ENCODE data around the gene HCN2.
A peak's percentile ranks its signal among the peaks of the same experiment; 100 is the strongest.

HCN2 gene

DNA sequence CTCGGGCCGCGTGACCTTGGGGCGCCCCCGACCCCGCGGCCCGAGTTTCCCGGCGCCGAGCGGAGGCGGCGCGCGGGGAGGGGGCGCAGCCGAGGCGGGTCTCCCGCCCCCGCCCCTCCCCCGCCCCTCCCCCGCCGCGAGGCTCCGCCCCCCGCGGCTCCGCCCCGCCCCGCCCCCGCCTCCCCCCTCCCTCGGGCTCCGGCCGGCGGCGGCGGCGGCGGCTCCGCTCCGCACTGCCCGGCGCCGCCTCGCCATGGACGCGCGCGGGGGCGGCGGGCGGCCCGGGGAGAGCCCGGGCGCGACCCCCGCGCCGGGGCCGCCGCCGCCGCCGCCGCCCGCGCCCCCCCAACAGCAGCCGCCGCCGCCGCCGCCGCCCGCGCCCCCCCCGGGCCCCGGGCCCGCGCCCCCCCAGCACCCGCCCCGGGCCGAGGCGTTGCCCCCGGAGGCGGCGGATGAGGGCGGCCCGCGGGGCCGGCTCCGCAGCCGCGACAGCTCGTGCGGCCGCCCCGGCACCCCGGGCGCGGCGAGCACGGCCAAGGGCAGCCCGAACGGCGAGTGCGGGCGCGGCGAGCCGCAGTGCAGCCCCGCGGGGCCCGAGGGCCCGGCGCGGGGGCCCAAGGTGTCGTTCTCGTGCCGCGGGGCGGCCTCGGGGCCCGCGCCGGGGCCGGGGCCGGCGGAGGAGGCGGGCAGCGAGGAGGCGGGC is at the start of gene HCN2:
Gene HCN2 (plus strand): TSS at position 189 of the 703 bp plus-strand sequence. CDS start 65 bp downstream, at position 254.
- DNase-seq (ENCODE audit: low spot score): no peak

DNA sequence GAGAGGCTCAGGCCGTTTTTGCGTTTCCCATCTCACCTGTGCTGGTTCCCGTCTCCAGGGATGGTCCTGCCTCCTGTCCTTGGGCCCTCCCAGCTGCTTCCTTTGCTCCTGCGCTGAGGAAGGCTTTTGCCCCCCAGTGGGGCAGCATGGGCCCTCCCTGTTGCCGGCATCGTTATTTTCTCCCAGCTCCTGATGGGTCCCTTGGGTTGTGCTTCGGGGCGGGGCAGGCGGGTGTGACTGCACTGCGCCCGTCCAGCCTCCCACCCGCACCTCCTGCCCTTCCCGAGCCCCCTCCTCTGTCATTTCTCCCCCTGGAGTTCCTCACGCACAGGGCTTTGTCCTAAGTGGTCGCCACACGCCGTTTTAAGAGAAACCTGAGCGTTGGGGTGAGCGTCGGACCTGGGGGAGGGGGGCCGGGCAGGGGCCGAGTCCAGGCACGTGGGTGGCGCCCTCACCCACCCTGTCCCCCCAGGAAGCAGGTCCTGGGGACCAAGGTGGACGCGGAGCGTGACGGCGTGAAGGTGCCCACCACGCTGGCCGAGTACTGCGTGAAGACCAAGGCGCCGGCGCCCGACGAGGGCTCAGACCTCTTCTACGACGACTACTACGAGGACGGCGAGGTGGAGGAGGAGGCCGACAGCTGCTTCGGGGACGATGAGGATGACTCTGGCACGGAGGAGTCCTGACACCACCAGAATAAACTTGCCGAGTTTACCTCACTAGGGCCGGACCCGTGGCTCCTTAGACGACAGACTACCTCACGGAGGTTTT is 48.6 kb upstream of the HCN2 start:
- no peak for DNase-seq (ENCODE audit: low spot score)

DNA sequence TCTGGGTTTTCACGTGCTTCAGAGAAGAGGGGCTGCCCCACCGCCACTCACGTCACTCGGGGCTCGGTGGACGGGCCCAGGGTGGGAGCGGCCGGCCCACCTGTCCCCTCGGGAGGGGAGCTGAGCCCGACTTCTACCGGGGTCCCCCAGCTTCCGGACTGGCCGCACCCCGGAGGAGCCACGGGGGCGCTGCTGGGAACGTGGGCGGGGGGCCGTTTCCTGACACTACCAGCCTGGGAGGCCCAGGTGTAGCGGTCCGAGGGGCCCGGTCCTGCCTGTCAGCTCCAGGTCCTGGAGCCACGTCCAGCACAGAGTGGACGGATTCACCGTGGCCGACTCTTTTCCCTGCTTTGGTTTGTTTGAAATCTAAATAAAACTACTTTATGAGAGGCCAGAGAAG is 48.0 kb upstream of the HCN2 start:
- DNase-seq (ENCODE audit: low spot score): no peak

DNA sequence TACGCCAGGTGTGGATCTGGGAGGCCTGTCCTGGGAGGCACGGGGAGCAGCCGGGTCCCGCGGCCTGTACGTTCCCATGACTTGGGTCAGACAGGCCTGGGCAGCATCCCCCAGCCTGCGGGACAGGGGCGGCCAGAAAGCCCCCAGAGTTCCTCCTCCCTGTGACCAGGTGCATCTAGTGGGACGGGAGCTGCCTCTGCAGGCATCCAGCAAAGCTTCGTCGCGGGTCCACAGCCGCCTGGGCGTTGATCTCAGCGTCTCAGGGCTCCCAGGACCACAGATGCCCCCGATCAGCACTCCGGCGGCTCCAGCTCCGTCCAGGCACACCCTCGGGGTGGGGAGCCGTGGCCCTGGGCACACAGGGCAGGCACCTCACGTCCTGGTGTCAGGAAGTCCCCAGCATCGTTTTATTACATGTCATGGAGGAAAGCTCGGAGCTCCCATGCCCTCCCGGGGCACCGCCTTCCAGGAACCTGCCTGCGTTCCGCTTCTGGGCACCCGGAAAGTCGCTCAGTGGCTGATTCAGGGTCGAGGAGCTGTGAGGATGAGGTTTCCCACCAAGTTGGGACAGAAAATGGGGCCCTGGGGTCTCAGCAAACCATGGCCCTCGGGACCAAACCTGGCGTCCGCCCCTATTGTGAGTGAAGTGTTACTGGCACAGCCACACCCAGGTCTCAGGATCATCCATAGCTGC is 47.4 kb upstream of the HCN2 start:
- DNase-seq (ENCODE audit: low spot score): no peak

DNA sequence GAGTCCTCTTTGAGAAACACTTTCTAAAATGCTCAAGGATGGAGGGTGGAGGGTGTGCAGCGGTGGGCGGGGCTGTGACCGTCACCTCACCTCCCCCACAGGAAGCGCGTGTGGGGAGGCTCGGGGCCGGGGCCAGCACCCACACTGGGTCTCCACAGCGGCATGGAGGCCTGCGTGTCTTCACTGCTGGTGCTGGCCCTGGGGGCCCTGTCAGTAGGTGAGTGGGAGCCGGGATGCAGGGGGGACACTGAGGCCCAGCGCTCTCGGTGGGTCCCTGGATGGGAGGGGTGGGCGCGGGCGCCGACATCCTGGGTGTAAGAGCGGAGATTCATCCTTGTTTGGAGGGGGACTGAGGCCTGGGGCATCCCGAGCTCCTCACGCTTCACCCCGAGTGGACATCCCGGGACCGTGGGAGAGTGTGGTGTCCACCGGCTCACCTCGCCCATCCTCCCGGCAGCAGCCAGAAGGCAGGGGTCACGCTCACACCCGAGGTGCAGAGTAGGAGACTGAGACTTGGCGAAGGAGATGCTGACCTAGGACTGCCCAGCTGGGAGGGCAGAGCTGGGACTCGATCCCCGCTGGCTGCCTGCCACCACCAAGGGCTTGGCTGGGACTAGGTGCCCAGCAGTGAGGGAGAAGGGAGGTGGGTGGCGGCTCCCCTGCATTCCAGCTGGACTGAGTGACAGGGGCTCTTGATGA is 45.6 kb upstream of the HCN2 start, which contains the start of gene GZMM:
Gene GZMM (plus strand): TSS at position 144 of the 699 bp plus-strand sequence. CDS start 19 bp downstream, at position 163.
- DNase-seq (ENCODE audit: low spot score): peak; percentile 38

DNA sequence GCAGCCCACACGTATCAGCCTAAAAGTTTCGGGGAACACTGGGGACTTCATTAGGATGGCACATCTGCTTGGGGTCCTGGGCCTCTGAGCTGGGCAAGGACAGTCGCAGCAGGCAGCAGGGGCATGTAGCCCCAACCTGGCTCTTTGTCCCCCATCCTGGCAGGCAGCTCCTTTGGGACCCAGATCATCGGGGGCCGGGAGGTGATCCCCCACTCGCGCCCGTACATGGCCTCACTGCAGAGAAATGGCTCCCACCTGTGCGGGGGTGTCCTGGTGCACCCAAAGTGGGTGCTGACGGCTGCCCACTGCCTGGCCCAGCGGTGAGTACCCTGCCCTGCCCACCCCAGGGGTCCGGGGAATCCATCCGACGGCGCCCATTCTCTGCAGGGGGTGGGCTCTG is 42.6 kb upstream of the HCN2 start:
- no peak for DNase-seq (ENCODE audit: low spot score)

DNA sequence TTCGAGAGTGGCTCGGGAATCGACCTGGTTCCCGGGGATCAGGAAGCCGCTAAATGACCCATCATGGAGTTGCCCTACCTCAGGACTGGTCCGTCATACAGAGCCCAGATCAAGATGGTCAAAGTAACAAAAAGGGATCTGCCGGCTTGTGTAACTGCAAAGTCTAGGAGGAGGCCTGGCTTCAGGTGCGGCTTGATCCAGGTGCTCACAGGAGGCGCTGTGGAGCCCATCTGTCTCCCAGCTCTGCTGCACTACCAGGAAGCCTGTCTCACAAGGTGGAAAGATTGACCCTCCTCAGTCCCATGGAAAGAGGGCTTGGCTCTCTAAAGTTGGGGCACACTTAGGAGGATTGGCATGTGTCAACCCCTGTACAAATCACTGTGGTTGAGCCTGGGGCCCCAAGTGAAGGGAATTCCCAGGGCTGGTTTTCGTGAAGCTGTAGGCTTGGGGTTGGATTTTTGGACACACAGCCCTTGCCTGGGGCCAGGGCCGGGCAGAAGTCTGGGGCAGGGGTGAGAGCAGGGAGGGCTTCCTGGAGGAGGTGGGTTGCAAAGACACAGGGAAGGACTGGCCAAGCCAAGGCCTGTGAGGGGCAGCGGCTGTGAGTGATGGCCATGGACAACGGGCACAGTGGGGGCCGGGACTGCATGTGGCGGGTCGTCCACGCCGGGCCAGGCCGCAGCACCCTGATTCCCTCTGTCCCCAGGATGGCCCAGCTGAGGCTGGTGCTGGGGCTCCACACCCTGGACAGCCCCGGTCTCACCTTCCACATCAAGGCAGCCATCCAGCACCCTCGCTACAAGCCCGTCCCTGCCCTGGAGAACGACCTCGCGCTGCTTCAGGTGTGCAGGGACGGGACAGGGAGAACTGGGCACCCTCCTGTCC is 41.6 kb upstream of the HCN2 start:
- DNase-seq (ENCODE audit: low spot score): no peak

DNA sequence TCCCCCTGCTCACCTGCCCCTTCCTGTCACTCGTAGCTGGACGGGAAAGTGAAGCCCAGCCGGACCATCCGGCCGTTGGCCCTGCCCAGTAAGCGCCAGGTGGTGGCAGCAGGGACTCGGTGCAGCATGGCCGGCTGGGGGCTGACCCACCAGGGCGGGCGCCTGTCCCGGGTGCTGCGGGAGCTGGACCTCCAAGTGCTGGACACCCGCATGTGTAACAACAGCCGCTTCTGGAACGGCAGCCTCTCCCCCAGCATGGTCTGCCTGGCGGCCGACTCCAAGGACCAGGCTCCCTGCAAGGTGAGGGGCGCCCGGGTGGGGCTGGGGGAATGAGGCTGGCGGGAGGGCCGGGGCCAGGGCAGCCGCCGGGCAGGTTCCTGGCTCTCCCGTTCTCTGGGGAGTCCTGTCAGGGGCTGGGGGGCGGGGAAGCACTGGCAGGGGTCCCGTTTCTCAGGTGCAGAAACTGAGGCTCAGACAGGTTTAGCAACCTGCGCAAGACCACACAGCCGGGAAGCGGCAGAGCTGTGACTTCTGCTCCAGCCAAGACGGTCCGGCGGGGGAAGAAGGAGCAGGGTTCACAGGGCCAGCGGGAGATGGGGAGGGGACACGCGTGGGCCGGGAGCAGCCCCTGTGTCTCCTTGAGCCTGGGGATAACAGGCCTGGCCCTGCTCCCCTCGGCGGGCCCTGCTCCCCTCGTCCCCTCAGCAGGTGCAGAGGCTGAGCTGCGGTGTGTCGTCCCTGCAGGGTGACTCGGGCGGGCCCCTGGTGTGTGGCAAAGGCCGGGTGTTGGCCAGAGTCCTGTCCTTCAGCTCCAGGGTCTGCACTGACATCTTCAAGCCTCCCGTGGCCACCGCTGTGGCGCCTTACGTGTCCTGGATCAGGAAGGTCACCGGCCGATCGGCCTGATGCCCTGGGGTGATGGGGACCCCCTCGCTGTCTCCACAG is 40.5 kb upstream of the HCN2 start:
- no peak for DNase-seq (ENCODE audit: low spot score)

DNA sequence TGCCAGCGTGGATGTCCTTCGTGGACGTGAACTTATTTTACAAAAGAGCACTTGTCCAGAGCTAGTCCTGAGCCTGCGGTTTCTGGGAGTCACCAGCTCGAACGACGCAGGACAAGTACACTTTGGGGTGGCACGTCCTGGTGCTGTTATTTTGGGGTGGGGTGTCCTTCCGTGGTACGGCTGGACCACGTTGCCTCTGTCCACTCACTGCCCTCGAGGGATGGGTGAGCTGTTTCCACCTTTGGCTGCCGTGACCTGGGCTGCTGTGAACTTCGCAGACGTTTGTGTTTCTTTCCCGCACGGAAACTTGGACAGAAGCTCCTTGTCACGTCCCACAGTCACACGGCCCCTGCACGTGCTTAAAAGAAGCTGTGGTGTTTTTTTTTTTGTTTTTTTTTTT is 34.9 kb upstream of the HCN2 start:
- DNase-seq (ENCODE audit: low spot score): no peak

DNA sequence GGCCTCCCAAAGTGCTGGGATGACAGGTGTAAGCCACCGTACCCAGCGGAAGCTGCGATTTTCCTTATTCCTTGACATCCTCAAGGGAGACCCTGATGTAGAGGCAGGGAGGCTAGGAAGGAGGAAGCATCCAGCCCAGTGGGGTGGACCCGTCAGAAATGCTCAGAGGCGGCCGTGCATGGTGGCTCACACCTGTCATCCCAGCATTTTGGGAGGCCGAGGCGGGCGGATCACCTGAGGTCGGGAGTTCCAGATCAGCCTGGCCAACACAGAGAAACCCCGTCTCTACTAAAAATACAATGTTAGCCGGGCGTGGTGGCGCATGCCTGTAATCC is 34.2 kb upstream of the HCN2 start:
- no peak for DNase-seq (ENCODE audit: low spot score)

DNA sequence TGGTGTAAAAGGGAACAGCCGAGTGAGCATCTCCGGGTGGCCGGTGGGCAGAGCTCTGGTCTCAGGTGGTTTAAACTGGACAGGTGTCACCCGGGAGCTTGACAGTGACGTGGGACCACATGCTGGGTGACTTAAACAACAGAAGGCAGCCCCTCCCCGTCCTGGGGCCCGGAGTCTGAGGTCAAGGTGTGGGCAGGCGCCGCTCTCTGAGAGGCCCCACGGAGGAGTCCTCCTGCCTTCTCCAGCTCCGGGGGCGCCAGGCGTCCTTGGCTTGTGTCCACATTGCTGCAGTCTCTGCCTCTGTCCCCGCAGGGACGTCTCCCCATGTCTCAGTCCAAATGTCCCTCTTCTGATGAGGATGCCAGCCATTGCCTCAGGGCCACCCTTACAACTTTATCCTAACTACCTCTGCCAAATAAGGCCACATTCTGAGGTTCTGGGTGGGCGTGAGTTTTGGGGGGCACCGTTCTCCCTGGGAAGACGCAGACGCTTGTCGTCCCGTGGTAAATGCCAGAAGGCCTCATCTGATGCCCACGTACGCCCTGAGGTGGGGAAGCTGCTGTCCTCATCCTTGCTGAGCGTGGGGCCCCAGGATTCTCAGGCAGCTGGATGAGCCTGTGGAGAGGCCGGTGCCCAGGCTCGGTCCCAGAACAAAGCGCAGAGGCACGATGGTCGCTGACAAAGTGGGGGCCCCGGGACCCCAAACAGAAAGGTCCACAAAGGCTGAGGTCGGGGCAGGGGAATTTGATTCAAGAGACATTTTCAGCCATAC is 32.9 kb upstream of the HCN2 start:
- DNase-seq (ENCODE audit: low spot score): no peak

DNA sequence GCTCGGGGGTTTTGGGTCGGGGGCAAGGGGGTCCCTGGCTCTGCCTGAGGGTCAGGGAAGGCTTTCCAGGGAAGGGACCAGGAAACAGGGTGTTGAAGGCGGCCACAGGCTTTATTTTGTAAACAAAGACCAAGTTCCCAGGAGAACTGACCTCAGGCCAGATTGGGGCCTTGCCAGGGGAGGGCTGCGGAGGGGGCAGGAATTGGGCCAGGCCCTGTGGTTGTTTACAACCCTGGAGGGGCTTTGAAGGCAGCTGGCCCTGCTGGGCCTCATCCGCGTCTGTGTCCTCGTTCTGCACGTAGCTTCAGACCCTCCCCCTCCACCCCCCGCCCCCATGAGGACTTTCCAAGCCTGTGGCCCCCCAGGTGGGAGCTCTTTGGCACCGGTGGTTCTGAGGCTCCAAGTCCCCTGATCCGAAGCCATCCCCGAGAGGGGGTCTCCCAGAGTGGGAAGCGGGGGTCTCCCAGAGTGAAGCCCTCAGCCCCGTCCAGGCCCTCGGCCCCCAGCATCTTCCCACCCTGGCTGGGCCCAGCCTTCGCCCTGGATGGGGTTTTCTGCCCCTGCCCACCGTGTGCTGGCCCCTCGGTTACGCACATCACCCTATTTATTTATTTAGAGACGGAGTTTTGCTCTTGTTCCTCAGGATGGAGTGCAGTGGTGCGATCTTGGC is 30.8 kb upstream of the HCN2 start:
- DNase-seq (ENCODE audit: low spot score): no peak

DNA sequence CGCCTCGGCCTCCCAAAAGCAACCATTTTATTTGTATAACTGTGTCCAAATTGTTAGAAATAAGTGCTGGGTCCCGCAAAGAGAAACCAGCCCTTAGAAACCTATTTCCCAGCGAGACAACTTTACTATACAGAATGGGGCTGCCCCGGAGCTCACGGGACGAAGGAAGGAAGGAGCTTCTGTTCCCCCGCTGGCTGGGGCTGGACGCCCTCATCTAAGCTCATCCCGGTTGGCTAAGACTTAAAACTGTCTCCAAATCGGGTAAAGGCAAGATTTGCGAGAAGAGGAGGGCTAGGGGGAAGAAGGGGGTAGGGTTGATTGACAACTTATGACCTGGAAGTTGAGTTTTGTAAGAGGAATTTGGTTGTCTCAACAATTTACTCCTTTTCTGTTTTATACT is 29.6 kb upstream of the HCN2 start:
- DNase-seq (ENCODE audit: low spot score): no peak

DNA sequence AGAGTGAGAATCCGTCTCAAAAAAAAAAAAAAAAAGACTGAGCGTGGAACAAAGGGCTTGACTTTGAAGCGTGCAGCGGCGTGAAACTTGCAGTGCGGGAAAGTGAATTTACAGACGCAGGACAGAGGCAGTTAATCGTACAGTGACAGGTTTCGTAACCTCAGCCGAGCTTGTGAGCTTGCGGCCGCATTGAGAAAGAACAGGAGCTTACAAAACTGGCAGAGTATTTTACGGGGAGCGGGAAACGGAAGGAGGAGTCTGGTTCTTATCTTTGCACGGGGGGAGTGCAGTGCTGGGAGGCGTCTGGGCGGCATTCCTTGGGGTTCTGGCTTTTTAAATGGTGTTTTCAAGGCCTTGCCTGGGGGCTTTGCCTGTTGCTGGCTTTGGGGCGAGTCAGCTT is 23.3 kb upstream of the HCN2 start:
- DNase-seq (ENCODE audit: low spot score): no peak

DNA sequence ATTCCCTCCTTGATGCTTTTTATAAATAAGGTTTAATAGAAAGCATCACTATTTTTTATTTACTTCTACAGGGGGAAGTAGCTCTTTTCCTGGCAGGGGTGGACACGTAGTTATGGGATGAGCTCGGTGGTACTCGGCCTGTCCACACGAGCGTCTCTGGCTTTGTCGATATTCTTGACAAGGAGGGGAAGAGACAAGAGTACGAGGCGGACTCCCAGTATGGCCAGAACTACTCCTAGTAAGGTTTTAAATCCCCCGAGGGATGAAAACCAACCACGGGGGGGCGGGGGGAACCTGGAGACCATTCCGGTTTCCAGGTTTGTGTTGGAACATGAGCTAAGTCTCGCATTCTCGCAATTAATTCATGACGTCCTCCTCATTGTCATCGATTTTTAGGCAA is 22.8 kb upstream of the HCN2 start:
- no peak for DNase-seq (ENCODE audit: low spot score)

DNA sequence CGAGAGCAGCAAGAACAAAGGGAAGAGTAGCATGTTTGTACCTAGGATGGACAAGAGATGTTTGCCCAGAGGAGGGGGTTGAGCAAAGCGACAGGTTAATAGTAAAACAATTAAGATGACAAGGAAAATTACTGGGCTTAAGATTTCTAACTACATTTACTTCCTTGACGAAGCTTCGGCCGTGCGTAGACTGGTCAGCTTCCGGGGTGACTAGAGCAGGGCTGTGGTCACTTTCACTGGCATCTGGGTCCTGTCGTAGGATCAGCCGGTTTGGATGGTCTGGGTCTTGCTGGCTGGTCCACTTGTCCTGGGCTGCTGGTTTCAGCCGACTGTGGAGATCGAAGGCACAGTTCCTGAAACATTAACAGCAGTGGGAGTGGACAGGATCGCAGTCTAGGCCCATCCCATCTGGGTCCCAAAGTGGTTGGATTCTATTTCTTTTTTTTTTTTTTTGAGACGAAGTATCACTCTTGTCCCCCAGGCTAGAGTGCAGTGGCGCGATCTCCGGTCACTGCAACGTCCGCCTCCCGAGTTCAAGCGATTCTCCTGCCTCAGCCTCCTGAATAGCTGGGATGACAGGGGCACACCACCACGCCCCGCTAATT is 22.3 kb upstream of the HCN2 start:
- DNase-seq (ENCODE audit: low spot score): no peak

DNA sequence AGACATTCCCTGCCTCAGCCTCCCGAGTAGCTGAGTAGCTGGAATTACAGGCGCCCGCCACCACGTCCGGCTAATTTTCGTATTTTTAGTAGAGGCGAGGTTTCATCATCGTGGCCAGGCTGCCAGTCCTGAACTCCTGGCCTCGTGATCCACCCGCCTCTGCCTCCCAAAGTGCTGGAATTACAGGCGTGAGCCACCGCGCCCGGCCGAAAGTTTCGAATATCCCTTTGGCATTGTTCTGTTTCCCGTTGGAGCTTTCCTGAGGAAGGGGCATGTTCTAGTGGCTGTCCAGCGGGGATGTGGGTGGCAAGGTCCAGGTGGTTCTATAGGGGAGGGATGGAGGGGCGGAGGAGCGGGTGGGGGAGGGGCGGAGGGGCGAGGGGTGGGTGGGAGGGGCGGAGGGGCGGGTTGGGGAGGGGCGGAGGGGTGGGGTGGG is 19.4 kb upstream of the HCN2 start:
- DNase-seq (ENCODE audit: low spot score): no peak

DNA sequence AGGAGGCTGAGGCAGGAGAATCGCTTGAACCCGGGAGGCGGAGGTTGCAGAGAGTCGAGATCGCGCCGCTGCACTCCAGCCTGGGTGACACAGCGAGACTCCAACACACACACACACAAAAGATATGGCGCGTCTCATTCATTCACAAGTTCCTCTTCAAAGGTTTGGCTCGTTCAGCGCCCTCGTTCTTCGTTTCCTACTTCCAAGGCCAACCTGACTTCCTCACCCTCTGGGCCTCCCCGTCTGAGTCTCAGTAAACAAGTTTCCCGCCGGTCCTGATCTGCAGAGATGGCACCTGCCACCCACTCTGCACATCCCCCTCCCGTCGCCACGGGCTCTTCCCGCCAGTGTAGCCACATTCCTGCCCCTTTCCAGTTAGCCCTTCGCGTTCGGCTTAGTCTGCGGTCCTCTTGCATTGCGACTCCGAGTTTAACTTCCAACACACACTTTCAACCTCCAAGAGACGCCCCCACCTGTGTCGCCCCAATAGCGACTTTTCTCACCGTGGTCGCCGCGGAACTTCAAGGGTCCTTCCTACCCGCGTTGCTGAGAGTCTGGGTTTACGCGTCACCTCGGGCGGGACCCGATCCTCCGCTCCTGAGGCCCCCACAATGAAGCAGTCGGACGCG is 18.6 kb upstream of the HCN2 start:
- peak; percentile 91 for DNase-seq (ENCODE audit: low spot score)

Data from NAMALWA (cell line).